Mesenteric fat pad (tissue), 1 donor: Measurements from ENCODE around the gene ITPR2. TPM values are rescaled to one million over a fixed set of nuclear protein-coding genes. Genes with fewer than 3 reads are reported as not detected.
"Not testable (repeated sequence)": the region's sequence is repeated elsewhere in the genome, so short reads cannot be mapped to it uniquely, and the experiment has no call there.

ENCODE experiments used
- DNase-seq: peaks from one replicate; pipeline ENCODE4 v3.0.0-alpha.2; 2020; ENCODE audit warnings: low spot score
- total RNA-seq: library from RNA; stranded (reverse); fragmentation: NEBNext Ultra II Directional; extraction: Animal tissue kit (Norgen Biotek cat#: 25700); gene quantifications from one replicate; pipeline ENCODE4 v1.2.1, GENCODE V29; 2021
- donor health status: DM: yes; HTN: yes; CAD: no.

Gene ITPR2
- total RNA-seq, 1 donor from 2014 or later: 71.3 TPM

GRCh38 chr12:26735249-26735639 lies 97.8 kb downstream of the ITPR2 start:
- DNase-seq: no peak

- no peak for DNase-seq
Measured at GRCh38 chr12:26734510-26735248, 98.3 kb downstream of the ITPR2 start.

DNA sequence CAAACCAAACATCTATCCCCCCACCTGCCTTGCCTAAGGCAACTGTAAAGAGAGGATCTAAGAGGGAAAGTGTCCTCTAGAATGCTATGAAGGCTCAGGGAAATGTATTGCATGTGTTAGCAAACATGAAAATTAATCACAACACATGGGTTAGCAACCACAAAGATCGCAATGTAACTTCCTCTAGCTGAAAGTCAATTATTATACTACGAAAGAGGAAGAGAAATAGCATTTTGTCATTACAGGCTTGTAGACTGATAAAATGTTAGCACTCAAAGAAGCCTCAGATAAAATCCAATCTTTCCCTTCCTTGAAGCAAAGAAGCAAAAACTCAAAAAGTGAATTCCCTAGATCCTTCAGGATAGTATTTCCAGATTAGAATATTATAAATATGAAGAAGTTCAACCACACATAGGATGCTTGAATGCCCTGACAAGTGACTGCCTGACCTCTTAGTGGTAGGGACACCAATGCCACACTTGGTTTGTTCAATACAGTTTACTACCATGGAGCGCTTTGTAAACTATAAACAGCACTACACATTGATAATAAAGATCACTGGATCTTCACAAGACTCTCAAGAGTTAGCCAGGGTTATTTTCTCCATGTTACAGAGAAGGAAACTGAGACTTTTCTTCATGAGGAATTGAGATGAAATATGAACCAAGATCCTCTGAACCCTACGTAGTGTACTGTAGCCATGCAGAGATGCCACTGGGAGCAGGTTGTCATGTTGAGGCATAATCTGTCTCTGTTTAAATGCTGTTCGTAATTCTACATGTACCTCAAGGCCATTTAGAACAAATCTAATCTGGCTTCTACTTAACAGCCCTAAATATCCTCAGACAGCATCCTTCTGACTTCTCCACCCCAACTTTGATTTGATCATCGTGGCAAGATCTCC lies 100.7 kb downstream of the ITPR2 start:
- DNase-seq: no peak

DNA sequence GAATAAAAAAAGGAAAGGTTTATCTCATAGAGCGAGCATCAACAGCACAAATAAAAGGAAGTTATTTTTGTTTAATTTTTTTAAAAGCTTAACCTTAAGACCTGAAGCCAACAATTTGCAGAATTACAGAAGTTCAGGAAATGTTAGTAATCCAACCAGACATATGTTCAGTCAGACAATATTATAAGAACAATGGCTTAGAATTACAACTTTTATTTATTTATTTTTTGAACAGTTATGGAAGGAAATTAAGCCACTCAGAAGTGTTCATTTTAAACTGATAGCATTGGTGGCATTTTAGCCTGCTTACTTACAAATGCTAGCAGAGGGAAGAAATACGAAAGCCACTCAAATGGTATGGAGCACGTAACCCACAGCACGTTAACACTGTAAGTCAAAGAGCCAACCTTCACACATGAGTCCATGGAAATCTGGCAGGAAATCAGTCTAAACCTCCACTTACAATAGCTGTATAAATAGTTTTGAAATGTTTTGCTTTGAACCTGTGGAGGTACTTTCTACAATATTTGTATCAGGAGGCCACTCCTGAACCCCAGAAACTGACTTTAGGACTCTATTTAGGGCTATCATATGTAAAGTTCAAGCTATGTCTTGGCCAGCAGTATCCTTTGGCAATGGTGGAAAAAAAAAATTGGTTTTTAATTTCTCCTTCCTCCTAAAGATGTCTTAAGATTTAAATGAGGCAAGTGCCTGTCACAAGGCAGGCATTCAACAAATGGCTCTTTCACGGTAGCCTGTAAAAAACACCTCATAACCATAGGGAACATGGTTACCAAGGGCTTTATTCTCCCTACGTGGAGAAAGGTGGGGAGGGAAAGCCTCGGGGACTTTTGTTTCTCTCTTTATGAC lies 102.3 kb downstream of the ITPR2 start:
- DNase-seq: no peak

GRCh38 chr12:26729137-26729671 lies 103.8 kb downstream of the ITPR2 start:
- DNase-seq: not testable (repeated sequence)

DNA sequence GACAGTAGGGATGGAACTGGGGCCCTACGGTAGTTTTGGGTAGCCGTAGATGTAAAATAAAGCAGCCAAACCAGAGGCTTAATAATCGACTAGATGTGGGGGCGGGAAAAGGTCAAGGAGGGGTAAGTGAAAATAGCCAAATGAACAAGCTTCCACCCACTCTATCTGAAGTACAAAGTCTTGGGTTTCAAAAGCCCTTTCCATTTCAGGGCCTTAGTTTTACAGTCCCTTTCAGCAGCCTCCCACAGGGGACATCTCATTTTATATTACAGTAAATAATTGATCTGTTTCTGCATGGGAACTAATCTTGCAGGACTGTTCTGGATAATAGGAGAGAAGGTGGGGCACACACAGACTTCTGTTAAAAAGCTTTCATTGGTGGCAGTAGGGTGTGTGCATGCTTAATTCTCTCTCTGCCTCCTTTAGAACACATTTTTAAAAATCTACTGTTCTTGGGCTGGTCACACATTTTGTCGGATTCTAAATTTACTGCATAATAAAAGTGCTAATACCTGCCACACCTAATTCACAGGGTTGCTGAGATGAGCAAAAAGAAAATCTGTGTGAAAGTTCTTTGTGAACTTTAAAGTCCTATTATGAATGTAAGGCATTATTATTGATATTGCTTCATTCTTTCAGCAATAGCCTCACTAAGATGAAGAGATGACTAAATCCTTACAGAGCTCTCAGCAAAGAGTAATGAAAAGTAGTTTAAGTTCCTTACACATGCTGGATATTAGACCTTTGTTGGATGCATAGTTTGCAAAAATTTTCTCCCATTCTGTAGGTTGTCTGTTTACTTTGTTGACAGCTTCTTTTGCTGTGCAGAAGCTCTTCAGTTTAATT lies 104.6 kb downstream of the ITPR2 start:
- no peak for DNase-seq

GRCh38 chr12:26727482-26728204 lies 105.4 kb downstream of the ITPR2 start:
- no peak for DNase-seq

DNA sequence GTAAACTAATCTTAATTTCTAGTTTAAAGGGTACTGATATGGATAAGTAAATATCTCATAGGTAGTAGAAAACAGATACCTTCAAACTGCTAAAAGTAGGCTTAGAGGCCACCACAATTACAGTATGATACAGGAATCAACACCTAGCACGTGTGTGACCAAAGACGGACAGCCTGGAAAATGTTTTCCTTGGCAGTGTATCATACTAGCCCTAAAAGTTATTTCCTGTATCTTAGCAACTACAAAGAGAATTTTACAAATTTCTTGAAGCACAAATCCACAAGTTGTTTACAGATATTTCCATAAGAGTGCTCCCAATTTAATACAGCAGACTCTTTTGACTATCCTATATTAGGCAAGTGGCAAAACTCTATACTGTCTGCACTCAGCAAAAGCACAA lies 106.0 kb downstream of the ITPR2 start:
- DNase-seq: no peak

GRCh38 chr12:26725276-26725916 lies 107.6 kb downstream of the ITPR2 start:
- DNase-seq: no peak

- no peak for DNase-seq
Measured at GRCh38 chr12:26724309-26724702, 108.7 kb downstream of the ITPR2 start.

- DNase-seq: no peak
Measured at GRCh38 chr12:26723379-26724308, 109.3 kb downstream of the ITPR2 start.

DNA sequence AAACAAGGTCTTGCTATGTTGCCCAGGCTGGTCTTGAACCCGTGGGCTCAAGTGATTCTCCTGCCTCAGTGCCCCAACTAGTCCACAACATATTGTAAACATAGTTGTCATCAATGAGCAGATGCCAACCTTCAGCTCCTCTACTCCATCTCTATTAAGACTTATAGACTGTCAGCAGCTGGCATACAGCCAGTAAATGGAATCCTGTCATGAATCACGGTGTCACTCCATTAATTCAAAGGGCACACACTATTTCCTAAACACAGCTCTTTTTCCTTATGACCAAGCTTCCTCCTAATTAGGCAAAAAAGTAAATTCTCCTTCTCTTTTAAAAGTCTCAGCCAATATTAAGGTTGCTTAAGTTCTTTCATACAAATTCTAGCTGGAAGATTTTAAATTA lies 111.2 kb downstream of the ITPR2 start:
- no peak for DNase-seq

DNA sequence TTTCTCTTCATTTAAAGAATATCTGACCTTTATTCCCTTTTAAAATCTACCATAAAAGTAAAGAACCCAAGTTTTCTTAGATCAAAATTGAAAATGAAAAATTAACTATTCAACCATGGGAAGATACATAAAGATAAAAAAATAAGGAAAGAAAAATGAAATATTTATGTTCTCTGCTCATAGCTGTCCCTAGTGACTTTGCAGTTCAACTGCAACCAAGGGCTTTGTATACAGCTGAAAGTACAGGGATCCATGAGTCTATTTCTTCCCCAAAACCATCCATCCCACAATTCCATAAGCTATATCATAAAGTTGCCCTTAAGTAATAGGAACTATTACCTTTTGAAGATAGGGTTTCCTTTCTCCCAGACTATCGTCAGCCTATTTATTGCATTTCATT lies 113.1 kb downstream of the ITPR2 start:
- DNase-seq: no peak

DNA sequence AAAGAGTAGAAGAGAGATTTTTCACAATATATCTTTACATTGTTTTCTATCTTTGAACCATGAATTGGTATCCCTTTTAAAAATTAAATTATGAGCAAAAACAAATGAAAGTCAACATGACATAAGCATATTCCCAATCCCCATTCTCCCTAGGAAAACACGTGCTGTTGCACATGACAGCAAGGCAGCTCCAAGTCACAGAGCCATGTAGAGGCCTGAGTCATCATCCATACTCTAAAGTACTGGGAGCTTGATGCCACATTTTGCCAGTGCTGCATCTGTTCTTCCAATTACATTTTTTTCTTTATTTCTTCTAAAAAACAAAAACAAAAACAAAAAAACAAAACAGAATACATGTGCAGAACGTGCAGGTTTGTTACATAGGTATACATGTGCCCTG lies 115.2 kb downstream of the ITPR2 start:
- no peak for DNase-seq

- DNase-seq: no peak
Measured at GRCh38 chr12:26715232-26715631, 117.8 kb downstream of the ITPR2 start.

DNA sequence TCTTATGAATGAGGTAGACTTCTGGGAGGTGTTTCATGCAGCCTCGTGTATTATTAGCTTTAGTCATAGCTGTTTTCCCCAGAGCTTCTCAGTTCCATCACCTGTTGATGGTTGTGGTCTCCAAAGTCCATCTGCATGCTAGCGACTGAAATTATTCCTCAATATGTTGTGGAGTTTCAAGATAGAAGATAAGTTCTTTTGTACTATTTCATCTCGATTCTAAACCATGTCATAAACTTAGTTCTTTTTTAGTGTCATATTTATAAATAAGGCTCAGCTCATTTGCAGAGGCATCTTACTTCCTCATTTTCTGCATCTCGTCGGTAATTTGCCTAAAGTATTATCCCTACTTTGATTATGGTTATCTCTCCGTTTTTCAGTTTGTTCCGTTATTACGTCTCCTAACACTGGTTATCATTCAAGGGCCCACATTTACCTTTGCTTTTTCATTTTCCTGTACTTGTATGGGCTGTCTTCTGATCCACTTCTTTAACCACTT lies 119.1 kb downstream of the ITPR2 start:
- DNase-seq: no peak

- no peak for DNase-seq
Measured at GRCh38 chr12:26712892-26713291, 120.1 kb downstream of the ITPR2 start.

GRCh38 chr12:26711569-26711968 lies 121.4 kb downstream of the ITPR2 start:
- no peak for DNase-seq
